Measurements from ENCODE around the gene RAI1.
A peak's percentile ranks its signal among the peaks of the same experiment; 100 is the strongest.

The RAI1 gene

GRCh38 chr17:17820463-17821158 is 139.4 kb downstream of the RAI1 start:
- DNase-seq, result no peak

DNA sequence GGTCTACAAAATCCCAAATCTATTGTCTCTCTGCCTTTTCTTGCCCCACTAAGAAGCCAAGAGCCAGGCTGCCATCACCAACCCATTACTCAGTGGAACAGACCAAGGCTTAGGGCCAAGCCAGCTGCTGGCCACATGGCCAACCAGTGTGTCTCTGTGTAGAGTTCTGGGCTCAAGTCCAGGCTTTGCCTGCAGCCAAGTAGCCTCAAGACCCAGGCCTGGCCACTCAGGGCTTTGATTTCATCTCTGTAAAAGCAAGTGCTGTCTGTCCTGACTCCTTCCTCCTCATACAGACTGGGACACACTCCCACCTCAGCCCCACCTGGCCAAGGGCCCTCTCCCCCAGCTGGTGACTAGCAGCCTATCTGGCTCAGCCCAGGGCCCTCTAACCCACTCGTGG is 140.9 kb downstream of the RAI1 start:
- no peak for DNase-seq

DNA sequence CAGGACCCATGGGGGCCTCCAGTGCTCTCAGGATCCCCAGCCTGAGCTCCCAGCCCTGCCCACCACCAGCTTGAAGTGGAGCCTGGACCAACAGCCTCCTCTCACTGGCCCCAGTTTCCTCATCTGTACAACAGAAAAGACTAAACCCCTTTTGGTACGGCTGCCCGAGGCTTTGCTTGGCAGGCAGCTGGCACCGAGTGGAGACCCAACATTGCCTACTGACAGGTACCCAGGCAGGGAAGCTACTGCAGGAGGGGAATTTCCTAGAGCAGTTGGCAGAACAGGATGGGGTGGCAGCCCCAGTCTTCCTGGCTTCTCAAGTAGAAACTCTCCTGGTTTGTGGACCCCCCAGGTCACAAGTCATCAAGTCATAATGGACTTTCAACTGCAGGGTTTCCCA is 141.4 kb downstream of the RAI1 start:
- no peak for DNase-seq

DNA sequence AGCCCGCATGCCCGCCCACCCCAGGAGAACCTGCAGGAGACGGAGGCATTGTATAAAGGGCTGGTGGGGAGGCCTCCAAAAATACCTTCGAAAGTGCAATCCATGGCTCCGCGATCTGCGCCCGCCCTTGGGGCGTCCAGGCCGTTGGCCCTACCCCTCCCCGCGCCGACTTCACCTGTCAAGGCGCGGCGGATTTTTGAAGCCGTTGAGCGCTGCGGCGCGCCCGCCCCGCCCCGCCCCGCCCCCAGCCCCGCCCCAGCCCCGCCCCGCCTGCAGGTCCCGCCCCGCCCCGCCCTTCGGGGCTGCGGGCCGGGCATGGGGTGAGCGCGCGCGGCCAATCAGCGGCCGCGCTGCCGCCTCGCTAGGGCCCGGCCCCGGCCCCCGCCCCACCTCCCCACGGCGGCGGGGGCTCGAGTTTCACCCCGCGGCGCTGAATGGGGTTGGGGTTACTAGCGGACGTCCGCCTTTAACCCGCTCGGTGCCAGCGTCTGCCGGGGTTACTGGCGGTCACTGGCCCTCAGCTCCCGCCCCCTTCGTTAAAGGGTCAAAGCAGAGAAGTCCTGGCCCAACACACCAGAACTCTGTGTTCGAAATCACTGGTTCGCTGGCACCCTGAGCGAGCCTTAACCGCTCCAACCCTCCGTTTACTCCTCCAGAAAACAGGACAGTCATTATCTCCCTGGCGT is 142.3 kb downstream of the RAI1 start:
- DNase-seq, result peak; percentile 44

DNA sequence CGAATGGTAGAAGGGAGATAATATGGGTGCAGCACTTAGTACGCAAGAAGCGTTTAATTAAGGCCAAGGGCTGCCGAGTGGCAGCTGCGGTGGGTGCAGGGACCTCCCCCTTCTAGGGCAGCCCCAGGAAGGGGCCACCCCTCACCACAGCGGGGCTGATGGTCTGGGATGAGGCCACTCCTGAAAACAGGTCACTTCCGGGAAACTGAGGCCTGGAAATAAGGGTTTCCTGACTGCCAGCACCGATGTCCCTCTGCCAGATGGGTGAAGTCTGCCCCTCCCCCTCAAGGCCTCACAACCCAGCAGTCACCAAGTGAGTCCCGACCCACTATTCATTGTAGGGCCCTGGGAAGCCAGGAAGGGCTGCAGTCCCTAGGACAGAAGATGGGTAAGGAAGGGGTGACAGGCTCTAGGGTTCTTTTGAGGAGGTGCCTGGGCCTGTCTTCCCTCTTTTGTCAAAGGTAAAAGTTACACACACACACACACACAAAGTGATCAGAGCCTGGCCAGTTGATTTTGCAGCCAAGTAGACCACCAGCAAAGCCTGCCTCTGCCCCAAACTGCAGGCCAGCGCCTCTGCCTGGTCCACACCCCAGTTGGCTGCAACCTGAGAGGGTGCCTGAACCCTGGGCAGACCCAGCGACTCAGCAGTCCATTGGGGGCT is 143.0 kb downstream of the RAI1 start:
- no peak for DNase-seq

DNA sequence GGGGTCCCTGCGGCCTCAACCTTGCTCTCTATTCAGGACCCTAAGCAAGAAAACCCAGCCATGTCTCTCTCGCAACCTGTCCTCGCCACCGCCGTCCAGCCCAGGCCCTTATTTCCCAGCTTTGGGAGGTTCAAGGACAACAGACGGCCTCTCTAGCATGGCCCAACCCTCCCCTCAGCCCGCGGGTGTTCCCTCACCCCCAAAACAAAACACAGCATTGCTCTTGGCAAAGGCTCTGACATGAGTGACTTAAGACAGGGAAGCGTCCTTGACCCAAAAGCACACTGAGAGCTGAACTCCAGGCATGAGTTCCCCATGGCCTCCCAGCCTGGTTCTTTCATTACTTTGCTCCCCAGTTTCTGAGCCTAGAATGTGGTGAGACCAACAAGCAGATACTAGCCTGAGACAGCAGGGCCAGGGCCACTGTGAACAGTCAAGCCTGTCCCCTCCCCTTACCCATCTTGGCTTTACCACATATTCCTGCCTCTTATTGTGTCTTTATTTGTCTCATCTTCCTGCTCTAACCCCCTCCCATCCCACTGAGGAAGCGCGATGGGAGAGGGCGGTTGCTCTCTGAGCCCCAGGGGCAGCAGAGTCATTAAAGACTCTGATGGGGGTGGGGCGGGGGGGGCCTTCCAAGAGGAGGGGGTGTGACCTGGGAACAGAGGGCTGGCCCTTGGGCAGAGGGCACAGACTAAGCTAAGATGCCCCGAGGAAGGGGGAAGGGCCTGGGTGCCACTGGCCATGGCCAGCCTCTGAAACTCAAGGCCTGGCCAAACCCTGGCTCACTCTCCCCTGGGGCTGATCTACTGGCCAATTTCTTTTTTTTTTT is 143.7 kb downstream of the RAI1 start:
- DNase-seq, result no peak

DNA sequence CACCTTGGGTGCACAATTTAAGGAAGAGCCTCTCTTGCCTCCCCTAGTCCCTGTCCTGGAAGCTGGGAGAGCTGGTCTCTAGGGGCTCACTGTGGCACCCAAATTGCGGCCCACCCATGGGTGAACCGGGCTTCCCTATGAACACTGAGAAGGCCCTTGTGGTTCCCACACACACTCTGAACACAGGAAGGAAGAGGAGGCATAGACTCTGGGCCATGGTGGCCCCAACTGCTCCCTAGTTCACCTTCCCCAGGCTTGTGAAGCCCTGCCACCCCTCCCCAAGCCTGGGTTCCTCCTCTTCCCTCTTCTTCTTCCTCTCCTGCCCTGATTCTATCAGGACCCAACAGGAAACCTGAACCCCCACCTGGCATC is 145.1 kb downstream of the RAI1 start:
- DNase-seq, result no peak

- no peak for DNase-seq
Observed at GRCh38 chr17:17826942-17827785, 145.9 kb downstream of the RAI1 start.

- DNase-seq, result no peak
Observed at GRCh38 chr17:17827826-17828621, 146.8 kb downstream of the RAI1 start.

DNA sequence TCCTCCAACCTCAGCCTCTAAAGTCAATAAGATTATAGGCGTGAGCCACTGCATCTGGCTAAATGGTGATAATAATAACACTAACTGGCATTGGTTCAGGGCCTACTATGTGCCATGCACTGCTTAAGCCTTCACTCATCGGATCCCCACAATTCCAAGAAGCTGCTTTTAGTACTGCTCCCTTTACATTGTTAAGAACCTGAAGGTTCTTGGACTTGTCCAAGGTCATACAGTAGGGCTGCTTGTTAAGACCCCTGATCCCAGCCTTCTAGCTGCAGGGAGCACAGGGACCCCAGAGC is 149.0 kb downstream of the RAI1 start:
- DNase-seq, result no peak

DNA sequence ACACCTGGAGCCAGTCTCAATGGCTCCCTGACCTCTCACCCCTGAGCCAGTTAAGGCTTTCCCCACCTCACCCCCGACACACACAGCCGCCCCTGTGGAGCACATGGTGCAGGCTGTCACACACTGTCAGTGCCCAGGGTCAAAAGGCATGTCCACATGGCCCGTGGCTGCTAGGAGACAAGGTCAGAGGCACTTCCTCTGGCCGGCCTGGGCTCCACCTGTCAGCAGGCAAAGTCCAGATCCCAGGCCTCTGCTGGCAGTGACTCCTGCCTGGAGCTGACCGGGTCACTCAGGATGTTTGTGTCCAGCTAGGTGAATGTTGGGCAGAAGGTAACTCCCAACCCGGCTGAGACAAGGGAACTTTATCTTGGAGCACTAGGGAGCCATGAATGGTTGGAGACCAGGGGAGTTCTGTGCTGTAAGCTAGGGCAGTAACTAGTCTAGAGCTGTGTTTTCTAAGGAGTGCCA is 149.5 kb downstream of the RAI1 start:
- DNase-seq, result no peak

- DNase-seq, result no peak
Observed at GRCh38 chr17:17831208-17832031, 150.2 kb downstream of the RAI1 start.

- DNase-seq, result no peak
Observed at GRCh38 chr17:17832032-17832363, 150.7 kb downstream of the RAI1 start.

- DNase-seq, result no peak
Observed at GRCh38 chr17:17833658-17834357, 152.6 kb downstream of the RAI1 start.

DNA sequence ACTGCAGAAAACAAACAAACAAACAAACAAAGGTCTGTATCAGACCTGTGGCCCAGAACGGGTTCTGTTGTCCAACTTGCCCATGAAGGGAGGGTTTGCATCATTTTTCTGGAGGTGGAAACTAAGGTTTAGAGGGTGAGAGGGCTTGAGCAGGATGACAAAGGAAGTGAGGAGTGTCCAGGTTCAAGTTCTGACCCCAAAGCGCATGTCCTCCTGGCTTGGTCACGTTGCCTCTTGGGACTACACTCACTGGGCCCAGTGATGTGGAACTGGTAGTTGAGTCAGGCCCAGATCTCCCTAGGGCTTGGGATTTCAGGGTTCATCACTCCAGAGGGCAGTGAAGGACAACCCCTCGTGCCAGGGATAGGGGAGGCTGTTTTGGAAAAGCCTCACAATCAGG is 153.7 kb downstream of the RAI1 start:
- DNase-seq, result no peak

DNA sequence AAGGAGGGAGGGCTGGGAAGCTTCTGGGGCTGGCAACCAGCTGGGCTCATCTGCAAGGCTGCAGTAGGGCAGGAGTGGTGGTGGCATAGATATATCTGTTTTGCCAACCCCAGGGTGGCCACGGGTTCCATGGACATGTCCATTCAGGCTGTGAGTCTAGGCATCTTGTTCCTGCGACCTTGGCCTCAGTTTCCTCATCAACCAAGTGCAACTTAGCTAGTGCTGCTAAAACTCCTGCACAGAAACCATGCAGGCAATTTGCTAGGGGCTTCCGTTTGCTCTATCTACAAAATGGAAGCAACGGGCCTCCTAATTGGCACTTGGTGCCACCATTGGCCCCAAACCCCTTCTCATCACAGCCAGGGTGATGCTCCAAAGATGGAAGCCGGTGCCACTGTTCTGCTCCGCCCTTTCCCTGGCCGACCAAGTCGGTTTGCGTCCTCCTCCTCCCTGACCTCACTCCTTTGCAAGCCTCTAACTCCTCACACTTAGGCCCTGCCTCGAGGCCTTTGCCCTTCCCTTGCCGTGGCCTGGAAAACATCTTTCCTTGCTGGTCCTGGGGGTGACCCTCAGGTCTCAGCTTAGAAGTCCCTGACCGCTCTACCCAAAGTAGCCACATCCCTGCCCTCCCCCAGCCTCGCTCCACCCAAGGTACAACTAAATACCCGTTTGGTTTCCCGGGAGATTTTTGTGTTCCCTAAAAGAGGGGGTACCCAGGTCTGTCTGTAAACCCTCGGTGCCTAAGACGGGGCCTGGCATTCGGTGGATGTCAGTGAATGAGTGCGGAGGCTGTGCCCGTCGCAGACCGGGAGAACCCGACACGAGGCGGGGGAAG is 154.4 kb downstream of the RAI1 start:
- DNase-seq, result no peak

DNA sequence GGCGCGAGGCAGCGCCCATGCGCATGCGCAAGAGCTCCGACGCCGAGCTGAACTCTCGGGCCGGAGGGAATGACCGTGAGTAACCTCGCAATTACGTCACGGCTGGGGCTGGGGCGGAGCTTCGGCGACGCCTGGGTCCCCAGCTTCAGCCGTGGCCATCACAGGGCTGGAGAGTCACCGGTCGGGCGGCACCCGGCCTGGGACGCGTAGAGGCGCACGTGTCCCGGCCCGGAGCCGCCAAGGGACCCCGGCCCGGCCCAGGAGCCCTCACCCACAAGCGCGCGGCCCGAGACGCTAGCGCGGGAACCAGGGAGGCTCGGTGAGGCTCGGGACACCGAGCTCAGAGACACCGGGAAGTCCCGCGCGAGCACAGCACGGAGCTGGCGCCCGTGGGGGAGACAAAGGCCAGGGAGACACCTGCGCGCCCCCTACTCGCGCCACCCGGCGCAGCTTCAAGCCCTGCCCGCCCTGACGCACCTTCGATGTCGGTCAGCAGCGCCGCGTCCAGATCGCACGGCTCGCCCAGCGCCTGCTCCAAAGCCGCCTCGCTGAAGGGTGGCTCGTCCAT is 155.1 kb downstream of the RAI1 start:
- DNase-seq, result peak; percentile 93

GRCh38 chr17:17836818-17837379 is 155.6 kb downstream of the RAI1 start, which contains the start of gene SREBF1:
SREBF1 (minus strand) TSS chr17:17836986; CDS start chr17:17836817, 169 bp downstream.
- no peak for DNase-seq
